ENCODE measurements around the gene RORB. TPM values are rescaled to one million over a fixed set of nuclear protein-coding genes. Genes with fewer than 3 reads are reported as not detected.

The RORB gene
- total RNA-seq, 1 donor from 2014 or later: 0.21 TPM

DNA sequence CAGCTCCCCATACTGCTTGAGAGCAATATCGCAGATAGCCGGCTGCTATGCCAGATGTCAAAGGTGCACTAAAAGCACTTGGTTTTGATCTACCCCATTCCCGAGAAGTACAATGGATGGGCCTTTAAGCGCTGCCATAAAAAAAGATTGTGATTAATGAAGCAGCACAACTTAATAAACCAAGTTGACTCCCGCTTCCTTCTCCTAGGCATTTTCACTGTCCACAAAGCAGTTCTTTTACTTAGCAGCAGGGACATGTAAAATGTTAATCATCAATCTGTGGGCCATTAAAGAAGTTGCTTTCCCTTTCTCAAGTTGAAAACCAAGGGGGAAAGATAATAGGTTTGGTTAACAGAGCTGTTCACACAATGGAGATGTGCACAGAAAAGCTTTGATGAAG, 214.2 kb downstream of the RORB start:
- Histone ChIP-seq H3K9me3 (no peaks in the 10 kb centered on the region), H3K4me3 (no peak overlapping the region), H3K27me3 (no peaks in the 10 kb centered on the region), H3K27ac (no peak overlapping the region), H3K36me3 (no peaks in the 10 kb centered on the region), H3K4me1 (no peaks in the 10 kb centered on the region)
- TF ChIP-seq, protein P1, sequence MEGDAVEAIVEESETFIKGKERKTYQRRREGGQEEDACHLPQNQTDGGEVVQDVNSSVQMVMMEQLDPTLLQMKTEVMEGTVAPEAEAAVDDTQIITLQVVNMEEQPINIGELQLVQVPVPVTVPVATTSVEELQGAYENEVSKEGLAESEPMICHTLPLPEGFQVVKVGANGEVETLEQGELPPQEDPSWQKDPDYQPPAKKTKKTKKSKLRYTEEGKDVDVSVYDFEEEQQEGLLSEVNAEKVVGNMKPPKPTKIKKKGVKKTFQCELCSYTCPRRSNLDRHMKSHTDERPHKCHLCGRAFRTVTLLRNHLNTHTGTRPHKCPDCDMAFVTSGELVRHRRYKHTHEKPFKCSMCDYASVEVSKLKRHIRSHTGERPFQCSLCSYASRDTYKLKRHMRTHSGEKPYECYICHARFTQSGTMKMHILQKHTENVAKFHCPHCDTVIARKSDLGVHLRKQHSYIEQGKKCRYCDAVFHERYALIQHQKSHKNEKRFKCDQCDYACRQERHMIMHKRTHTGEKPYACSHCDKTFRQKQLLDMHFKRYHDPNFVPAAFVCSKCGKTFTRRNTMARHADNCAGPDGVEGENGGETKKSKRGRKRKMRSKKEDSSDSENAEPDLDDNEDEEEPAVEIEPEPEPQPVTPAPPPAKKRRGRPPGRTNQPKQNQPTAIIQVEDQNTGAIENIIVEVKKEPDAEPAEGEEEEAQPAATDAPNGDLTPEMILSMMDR (IDR thresholded peaks at IDR 0.05): no peak
- no peak for DNase-seq (ENCODE audit: low spot score in 2 of 2)
- intact Hi-C loops (cut with DNase I): no loop called here

DNA sequence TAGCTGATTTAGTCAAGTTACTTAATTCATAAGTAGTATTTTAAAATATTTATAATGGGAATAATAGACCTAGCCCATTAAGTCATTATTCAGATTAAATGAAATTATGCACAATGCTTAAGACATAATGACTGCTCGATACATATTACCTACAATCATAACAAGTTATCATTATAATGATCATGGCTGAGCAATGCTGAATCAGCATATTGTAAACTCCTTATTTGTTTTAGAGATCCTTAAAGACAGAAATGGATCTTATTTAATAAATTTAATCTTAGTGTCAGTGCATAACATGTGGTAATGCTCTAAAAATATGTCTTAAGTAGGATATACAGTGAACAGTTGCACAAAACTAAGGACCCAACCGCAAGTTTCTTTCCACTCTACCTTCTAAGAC, 221.6 kb downstream of the RORB start:
- TF ChIP-seq, protein P1 (IDR thresholded peaks at IDR 0.05): no peak
- no peak for DNase-seq (ENCODE audit: low spot score in 2 of 2)
- H3K27me3 ChIP-seq: no peaks in the 10 kb centered on the region
- intact Hi-C loops (cut with DNase I): no loop called here
- no peak overlapping the region for H3K27ac ChIP-seq
- H3K4me3 ChIP-seq: no peak overlapping the region
- H3K4me1 ChIP-seq: no peaks in the 10 kb centered on the region
- H3K9me3 ChIP-seq: no peaks in the 10 kb centered on the region
- no peaks in the 10 kb centered on the region for H3K36me3 ChIP-seq

DNA sequence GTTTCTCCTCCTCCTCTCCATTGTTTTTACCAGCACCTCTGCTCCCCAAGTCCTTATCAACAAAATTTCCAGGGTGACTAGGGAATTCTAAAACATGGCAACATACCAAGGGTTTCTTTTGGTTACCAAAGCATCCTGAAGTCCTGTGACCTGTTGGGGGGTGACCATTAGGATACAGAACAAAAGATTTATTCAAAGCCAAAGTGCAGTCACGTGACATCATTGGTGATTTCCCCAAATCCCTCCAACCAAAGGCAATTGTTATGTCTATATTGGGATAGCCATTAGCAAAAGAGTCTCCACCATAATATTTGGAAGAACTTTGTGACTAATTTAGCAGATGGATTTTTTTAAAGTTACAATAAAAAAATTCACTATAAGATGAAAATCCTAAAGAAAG, 222.2 kb downstream of the RORB start:
- Histone ChIP-seq H3K4me3 (no peak overlapping the region), H3K27me3 (no peaks in the 10 kb centered on the region), H3K4me1 (no peaks in the 10 kb centered on the region), H3K36me3 (no peaks in the 10 kb centered on the region), H3K9me3 (no peaks in the 10 kb centered on the region), H3K27ac (no peak overlapping the region)
- intact Hi-C loops (cut with DNase I): no loop called here
- TF ChIP-seq, protein P1 (IDR thresholded peaks at IDR 0.05): no peak
- DNase-seq (ENCODE audit: low spot score in 2 of 2): no peak

DNA sequence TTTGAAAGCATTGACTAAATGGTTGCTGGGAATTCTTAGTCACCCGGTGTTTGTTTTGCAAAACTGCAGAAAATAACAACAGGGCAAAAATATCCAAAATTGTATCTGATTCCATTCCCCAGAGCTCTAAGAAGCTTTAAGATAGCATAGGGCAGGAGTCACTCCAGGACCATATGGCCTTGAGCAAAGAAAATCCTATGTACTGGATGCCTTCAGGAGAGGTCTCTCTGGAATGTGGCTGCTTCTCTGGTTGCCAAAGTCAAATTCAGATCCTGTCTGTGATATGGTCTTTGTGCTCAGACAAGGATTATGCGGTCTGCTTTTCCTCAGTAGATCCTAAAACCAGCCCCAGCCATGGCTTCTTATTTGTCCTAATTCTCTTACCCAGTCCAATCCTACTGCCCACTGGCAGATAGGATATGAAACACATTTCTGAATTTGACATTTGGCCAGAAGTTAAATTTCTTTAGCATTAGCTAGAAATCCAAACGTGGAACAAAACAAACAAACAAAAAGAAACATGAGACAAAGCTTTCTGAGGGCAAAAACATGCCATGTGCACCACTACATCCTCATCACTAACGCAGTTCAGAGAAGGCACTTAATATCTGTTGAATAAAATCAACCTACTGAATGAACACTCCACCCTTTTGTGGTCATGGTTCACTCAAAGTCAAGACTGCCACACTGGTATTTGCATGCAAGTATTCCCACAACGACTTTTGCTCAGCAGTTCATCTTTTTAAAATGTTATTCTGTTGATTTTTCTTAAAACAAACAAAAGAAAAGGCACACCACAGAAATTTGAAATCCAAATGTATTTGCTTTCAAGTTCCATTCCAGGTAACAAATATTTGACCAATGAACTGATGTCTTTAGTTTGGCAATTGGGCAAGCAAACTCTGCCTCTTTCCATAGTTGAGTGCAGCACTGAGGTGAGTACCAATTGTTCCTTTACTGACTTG, 224.8 kb downstream of the RORB start:
- TF ChIP-seq, protein P1 (IDR thresholded peaks at IDR 0.05): no peak
- Histone ChIP-seq H3K27ac (no peak overlapping the region), H3K27me3 (no peaks in the 10 kb centered on the region), H3K9me3 (no peaks in the 10 kb centered on the region), H3K36me3 (no peaks in the 10 kb centered on the region), H3K4me1 (no peaks in the 10 kb centered on the region), H3K4me3 (no peak overlapping the region)
- DNase-seq (ENCODE audit: low spot score in 2 of 2): no peak
- intact Hi-C loops (cut with DNase I): no loop called here

DNA sequence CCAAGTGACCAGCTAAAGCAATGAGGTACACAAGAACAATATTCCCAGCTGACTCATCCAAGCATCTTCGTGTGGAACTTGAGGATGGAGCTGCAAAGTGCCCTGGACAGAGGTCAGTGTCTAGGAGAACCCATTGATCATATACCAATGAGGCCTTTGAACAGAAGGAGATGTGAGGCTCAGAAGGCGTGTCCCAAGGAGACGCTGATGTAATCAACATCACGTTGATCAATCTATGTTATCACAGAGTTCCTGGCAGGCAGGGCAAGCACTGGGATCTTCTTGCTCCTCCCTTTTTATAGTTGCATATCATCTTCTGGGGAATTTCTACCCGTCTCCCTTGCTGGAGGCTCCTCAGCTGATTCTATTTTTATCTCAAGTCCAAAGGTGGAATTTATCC, 227.2 kb downstream of the RORB start:
- intact Hi-C loops (cut with DNase I): no loop called here
- Histone ChIP-seq H3K4me1 (no peaks in the 10 kb centered on the region), H3K36me3 (no peaks in the 10 kb centered on the region), H3K4me3 (no peak overlapping the region), H3K9me3 (no peaks in the 10 kb centered on the region), H3K27me3 (no peaks in the 10 kb centered on the region), H3K27ac (no peak overlapping the region)
- no peak for DNase-seq (ENCODE audit: low spot score in 2 of 2)
- TF ChIP-seq, protein P1 (IDR thresholded peaks at IDR 0.05): no peak

Data from ascending aorta (tissue), 2 donors.